ENCODE results near the gene DCP1A.

DNA sequence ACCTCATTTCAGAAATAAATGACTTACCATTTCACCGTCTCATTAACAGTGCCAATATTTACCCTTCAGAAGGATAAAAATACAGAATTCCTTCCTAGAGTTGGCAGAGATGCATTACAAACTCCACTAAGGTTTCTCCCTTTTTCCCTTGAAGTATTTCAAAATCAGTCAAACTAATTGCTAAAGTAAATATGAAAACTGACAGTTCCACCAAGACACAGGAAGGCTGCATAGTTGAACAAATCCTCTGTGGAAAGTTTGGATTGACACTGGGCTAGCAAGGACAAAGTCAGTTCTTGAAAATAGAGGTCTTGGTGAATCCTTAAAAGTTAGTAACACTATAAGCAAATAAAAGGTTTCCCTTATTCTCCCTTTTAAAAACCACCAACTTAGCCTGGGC lies 34.5 kb downstream of the DCP1A start:
- TF ChIP-seq, protein P1, sequence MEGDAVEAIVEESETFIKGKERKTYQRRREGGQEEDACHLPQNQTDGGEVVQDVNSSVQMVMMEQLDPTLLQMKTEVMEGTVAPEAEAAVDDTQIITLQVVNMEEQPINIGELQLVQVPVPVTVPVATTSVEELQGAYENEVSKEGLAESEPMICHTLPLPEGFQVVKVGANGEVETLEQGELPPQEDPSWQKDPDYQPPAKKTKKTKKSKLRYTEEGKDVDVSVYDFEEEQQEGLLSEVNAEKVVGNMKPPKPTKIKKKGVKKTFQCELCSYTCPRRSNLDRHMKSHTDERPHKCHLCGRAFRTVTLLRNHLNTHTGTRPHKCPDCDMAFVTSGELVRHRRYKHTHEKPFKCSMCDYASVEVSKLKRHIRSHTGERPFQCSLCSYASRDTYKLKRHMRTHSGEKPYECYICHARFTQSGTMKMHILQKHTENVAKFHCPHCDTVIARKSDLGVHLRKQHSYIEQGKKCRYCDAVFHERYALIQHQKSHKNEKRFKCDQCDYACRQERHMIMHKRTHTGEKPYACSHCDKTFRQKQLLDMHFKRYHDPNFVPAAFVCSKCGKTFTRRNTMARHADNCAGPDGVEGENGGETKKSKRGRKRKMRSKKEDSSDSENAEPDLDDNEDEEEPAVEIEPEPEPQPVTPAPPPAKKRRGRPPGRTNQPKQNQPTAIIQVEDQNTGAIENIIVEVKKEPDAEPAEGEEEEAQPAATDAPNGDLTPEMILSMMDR (IDR thresholded peaks at IDR 0.05) = no peak
- TF ChIP-seq POLR2A (IDR thresholded peaks at IDR 0.05) (no peak), EP300 (IDR thresholded peaks at IDR 0.05) (no peak)

All from ovary (tissue), 3 donors.